Stimulated activated CD8-positive, alpha-beta memory T cell treated with anti-CD3 and anti-CD28 coated beads, Interleukin-15, amount 100 ng/mL, for 1 hour (primary cell): ENCODE results near the gene DMAC1.

Experiments
- DNase-seq: peaks from one replicate; pipeline ENCODE4 v3.0.0-alpha.2; 2020; ENCODE audit warnings: low read depth

Gene DMAC1

GRCh38 chr9:7799234-7799943, at the start of gene DMAC1:
Gene DMAC1 (minus strand): TSS chr9:7799778. CDS start chr9:7799734, 44 bp downstream.
- DNase-seq = peak; percentile 42

- no peak for DNase-seq
Measured at GRCh38 chr9:7849362-7849761, 49.8 kb upstream of the DMAC1 start.

- no peak for DNase-seq
Measured at GRCh38 chr9:7848498-7848897, 48.9 kb upstream of the DMAC1 start.

- no peak for DNase-seq
Measured at GRCh38 chr9:7844242-7844641, 44.7 kb upstream of the DMAC1 start.

- DNase-seq = no peak
Measured at GRCh38 chr9:7841831-7842230, 42.3 kb upstream of the DMAC1 start.

- DNase-seq = no peak
Measured at GRCh38 chr9:7834531-7834930, 35.0 kb upstream of the DMAC1 start.

GRCh38 chr9:7828334-7828733, 28.8 kb upstream of the DMAC1 start:
- no peak for DNase-seq

- no peak for DNase-seq
Measured at GRCh38 chr9:7827792-7828191, 28.2 kb upstream of the DMAC1 start.

- no peak for DNase-seq
Measured at GRCh38 chr9:7827056-7827455, 27.5 kb upstream of the DMAC1 start.

GRCh38 chr9:7823651-7824050, 24.1 kb upstream of the DMAC1 start:
- DNase-seq = no peak

- no peak for DNase-seq
Measured at GRCh38 chr9:7819984-7820383, 20.4 kb upstream of the DMAC1 start.

- DNase-seq = no peak
Measured at GRCh38 chr9:7816021-7816420, 16.4 kb upstream of the DMAC1 start.

GRCh38 chr9:7813030-7813429, 13.5 kb upstream of the DMAC1 start:
- DNase-seq = no peak

GRCh38 chr9:7811677-7812076, 12.1 kb upstream of the DMAC1 start:
- no peak for DNase-seq

GRCh38 chr9:7802666-7803065, 3.1 kb upstream of the DMAC1 start:
- DNase-seq = no peak

- no peak for DNase-seq
Measured at GRCh38 chr9:7799944-7800285, 337 bp upstream of the DMAC1 start.

- no peak for DNase-seq
Measured at GRCh38 chr9:7794196-7794595, 5.4 kb downstream of the DMAC1 start.

- no peak for DNase-seq
Measured at GRCh38 chr9:7791394-7791793, 8.2 kb downstream of the DMAC1 start.

- no peak for DNase-seq
Measured at GRCh38 chr9:7790819-7791182, 8.8 kb downstream of the DMAC1 start.

- no peak for DNase-seq
Measured at GRCh38 chr9:7790022-7790818, 9.4 kb downstream of the DMAC1 start.

GRCh38 chr9:7788772-7789171, 10.8 kb downstream of the DMAC1 start:
- no peak for DNase-seq

GRCh38 chr9:7785813-7786212, 13.8 kb downstream of the DMAC1 start:
- DNase-seq = no peak

- DNase-seq = no peak
Measured at GRCh38 chr9:7784472-7784871, 15.1 kb downstream of the DMAC1 start.

GRCh38 chr9:7783635-7784063, 15.9 kb downstream of the DMAC1 start:
- no peak for DNase-seq
